COLO829 (cell line): Measurements from ENCODE around the gene PSMB5.
"Not testable (repeated sequence)": the region's sequence is repeated elsewhere in the genome, so short reads cannot be mapped to it uniquely, and the experiment has no call there.

Source experiments
- DNase-seq: peaks from one replicate; pipeline ENCODE4 v3.0.0; 2012; ENCODE audit warnings: low spot score

Gene PSMB5

GRCh38 chr14:23013749-23014054, 21.0 kb downstream of the PSMB5 start:
- not testable (repeated sequence) for DNase-seq

DNA sequence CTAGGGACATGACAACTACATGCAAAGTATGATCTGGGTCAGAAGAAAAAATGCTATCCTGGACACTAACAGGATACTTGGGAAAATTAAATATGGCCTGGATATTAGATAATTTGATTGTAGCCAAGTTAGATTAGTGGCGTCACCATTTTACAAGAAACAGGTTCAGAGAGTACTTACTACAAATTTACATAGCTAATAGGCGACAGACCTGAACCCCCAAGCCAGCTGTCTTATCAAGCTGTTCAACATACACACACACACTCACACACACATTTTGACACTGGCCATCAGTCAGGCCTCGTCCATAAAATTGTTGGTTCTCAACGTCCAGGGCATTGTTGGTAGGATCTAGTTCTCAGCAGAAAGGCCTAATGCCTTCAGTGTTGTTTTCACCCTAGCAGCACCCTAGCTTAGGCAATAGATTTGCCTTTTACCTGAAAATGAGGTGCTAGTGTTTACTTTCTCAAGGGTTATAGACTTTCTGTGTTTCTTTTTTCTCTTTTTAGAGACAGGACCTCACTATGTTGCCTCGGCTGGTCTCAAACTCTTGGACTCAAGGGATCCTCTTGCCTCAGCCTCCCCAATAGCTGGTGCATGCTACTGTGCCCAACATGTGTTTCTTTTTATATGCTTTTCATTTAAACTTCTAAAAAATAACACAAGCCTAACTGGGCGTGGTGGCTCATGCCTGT, 21.5 kb downstream of the PSMB5 start:
- DNase-seq: no peak

- peak; percentile 71 for DNase-seq
These were observed 24.6 kb downstream of the PSMB5 start, which contains the start of gene C14orf93 for GRCh38 chr14:23009939-23010726. Gene C14orf93 (minus strand): TSS chr14:23010143. CDS start chr14:22999023, 11,120 bp downstream.

- no peak for DNase-seq
These were observed 25.2 kb downstream of the PSMB5 start for GRCh38 chr14:23009483-23009938.

DNA sequence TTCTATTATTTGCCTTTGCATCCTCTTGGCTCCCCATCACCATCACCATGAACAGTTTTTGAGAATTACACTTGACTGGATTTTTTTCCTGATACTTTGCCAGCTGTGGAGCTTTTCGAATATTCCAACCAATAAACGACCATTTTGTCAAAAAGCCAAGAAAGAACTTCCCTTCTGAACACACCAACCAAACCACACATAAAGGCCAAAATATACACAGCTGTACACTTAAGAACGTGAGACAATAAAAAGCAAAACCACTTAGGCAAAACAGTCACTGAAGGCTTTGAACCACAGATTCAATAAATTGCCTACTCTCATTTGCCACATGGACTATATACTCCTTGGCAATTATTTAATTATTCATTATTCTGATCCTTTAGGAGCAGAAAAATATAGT, 25.9 kb downstream of the PSMB5 start:
- DNase-seq: no peak

DNA sequence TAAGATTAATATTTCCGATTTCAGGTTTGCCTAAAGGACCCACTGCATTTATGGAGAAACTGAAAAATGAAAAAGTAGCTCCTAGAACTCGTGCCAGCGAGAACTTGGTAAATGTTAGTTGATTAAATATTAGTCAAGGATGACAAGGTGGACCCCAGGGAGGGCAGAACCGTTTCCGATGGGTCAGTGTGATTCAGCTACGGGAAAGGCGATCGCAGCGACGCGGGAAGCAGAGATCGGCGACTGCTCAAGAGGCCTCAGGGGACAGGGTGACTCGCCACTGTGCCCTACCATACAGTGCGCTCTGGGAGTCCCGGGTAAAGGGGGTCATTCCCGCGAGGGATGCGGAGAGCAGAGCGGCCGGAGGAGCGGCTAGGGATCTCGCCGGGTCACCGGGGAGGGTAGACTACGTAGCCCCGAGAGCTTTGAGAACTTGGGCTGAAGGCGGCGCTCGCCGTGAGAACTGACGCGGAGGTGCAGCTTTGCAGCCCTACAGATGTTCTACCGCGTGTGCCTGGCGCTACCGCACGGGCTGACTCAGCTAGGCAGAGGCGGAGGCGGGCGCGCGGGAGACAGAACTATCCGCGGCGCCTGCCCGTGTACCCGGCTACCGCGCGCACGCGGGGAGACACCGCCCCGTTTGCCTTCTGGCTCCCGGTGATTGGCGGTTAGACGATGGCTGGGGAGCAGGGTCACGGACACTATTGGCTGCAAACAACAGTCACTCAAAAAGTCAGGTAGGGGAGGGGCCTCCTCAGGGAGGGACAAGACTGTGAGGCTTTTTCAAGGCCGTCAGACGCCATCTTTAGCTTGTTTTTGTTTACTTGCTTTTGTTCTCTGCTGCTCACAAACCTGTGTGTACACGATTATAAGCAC, 27.9 kb downstream of the PSMB5 start:
- peak; percentile 97 for DNase-seq

DNA sequence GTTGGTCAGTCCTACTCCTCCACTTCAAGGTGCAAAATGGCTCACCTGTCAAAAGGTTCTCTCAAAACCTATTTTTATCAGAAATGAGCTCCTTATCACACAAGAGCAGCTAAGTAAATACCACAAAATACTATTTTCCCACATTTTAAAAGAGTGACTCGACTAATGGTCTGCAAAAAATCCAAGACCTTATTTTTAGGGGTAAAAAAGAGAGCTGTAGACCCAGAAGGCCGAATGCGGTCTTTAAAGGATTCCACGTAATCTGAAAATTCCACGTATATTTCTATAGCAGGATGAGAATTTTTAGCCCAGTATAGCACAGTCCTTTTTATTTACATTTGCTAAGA, 28.5 kb downstream of the PSMB5 start:
- DNase-seq: no peak

DNA sequence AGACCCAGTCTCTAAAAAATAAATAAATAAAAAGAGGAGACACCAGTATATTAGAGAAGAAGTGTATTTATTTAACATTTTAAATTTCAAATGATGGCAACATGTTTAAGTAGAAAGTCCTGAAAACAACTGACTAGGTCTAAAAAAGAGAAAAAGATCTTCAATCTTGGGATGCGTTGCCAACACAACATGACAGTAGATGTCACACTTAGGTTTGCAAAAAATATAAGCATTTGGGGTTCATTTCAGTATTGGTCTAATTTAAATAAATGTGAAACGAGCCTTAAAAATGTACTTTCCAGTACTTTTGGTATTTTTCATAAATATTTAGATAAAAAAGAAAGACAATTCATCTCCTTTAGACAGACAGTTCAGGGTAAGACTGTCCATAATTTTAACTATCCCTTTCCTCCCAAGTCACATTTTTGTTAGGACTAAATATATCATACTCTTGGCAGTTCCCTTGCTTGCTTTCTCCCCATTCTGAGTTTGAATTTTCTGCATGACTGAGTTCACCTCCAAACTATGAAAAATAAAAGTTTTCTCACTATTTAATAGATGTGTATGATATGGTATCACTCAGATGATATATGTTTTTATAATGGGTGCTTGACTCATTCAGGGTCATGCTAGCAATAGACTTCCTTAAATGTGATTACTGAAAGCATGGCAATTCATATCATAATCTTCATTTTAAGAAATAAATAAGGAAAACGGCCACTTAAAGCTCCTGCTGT, 29.1 kb downstream of the PSMB5 start:
- no peak for DNase-seq

DNA sequence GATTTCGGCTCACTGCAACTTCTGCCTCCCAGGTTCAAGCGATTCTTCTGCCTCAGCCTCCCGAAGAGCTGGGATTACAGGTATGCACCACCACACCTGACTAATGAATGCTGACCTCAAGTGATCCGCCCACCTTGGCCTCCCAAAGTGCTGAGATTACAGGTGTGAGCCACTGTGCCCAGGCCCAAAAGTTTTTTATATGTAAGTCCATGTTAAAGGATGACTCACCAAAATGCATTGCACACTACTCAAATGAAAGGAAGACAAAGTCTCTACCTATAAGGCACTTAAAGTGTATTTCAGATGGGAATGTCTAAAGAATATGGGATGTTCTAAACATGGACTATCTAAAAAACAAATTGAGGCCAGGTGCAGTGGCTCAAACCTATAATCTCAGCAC, 30.4 kb downstream of the PSMB5 start:
- DNase-seq: not testable (repeated sequence)

- DNase-seq: no peak
These were observed 32.1 kb downstream of the PSMB5 start for GRCh38 chr14:23002592-23002991.

- no peak for DNase-seq
These were observed 33.8 kb downstream of the PSMB5 start for GRCh38 chr14:23000860-23001259.

DNA sequence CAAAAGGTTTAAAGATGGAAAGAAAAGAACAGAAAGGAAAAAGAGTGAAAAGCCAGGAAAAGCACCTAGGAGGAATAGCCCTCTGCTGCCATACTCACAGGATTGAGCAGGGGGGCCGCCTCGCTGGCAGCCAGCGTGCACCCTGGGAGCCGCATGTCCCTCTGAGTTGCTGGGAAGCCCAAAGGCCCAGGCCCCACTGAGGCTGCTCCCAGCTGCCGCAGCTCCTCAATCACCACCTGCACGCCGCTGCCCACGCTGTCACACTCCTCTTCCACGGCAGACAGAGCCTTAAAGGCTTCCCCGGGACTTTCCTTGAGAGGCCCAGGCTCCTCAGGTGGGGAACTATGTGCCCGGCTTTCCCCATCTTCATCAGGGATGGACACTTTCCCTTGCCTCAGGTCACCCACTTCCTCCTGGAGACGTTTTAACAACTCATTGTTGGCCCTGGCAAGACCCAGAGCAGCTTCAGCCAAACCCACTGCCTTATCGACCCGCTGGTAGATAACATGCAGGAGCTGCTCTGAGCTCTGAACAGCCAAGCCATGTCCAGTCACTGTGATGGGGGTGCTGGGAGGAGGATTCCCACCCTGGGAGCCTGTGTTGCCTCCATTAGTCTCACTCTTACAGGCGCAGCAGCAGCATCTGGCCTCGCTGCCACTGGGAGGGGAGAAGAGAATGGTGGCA, 36.2 kb downstream of the PSMB5 start:
- no peak for DNase-seq

GRCh38 chr14:22997676-22998323, 36.9 kb downstream of the PSMB5 start:
- DNase-seq: no peak

DNA sequence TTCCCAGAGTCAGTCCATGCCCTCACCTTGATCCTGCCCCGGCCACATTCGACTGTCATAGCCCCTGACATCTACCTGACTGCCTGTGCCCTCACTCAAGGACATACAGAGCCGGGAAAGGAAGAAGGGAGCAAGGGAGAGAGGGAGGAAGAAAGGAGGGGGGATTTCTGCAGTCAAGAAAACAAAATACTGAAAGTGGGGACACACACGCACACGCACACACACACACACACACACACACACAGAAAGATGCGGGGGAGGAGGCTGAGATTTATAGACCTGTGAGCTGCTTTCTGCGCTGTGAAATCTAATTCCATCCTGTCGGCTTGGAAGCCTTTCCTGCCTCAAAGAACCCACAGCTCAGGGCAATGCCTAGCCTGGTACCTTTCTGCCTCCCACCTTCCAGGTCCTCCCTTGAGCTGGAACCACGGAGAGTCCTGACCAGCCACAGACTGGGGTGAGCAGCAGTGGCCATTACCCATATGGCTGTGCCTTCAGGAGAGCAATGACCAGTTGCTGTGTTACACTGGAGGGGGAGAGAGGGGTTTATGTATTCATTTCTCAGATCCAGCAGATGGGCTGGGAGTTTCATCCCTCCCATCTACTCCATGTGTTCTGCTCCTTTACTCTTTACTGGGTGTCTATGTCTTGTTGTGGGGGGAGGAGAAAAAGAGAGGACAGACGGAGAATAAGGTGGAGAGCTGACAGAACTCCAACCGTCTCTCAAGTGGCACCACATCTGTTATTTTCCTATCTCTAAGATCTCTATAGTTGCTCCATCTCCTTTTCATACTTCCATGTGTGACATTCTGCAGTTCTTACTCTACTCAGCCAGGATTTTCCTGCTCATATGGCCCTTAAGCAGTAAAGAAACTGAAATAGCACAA, 37.7 kb downstream of the PSMB5 start:
- DNase-seq: no peak

GRCh38 chr14:22995889-22996625, 38.6 kb downstream of the PSMB5 start:
- DNase-seq: no peak

DNA sequence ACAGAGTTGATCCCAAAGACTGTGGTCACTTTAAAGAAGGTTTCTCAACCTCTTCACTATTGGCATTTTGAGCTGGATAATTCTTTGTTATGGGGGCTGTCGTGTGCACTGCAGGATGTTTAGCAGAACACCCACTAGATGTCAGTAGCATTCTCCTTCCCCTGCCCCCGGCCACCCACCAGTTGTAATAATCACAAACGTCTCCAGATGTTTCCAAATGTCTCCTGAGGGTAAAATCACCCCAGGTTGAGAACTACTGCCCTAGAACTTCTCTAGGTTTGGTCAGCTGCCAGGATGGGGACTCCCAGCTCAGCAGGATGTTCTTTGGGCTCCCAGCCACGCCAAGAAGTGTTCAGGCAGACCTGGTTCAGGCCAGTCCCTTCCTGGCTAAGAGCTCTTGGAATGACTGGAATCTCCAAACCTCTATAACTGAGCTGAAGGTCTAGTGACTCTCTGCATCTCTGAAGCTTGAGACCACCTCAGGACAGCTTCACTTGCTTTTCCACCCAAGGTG, 39.9 kb downstream of the PSMB5 start:
- no peak for DNase-seq

GRCh38 chr14:22993517-22993916, 41.2 kb downstream of the PSMB5 start:
- DNase-seq: no peak

- DNase-seq: no peak
These were observed 42.8 kb downstream of the PSMB5 start for GRCh38 chr14:22991852-22992251.

DNA sequence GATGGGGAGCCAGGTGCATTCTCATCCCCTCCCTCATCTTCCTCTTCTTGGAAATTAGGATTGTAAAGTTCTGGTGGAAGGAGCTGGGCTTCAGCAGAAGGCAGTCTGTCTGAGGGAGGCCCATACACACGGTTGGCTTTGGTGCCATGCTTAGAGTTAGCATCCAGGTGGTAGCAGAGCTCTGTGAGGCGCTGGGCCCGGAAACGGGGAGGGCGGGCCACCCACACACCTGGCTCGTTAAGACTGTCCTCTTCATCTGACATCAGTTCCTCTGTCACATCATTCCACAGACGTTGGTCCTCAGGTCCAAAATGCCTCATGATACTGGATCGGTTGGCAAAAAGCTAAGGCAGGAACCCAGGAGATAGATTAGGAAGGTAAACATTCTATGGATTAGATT, 47.4 kb downstream of the PSMB5 start:
- no peak for DNase-seq
